NCI-H345 (cell line): ENCODE results near the gene PRKCA.

Experiments used
- DNase-seq: peaks from one replicate; lab custom pipeline; 2025; lab: John Stamatoyannopoulos, UW

PRKCA gene

GRCh38 chr17:66839616-66840015, 537.2 kb downstream of the PRKCA start:
- DNase-seq: no peak

- no peak for DNase-seq
Observed at GRCh38 chr17:66840061-66840460, 537.6 kb downstream of the PRKCA start.

GRCh38 chr17:66841328-66841727, 538.9 kb downstream of the PRKCA start:
- no peak for DNase-seq

GRCh38 chr17:66841744-66842143, 539.3 kb downstream of the PRKCA start:
- no peak for DNase-seq

DNA sequence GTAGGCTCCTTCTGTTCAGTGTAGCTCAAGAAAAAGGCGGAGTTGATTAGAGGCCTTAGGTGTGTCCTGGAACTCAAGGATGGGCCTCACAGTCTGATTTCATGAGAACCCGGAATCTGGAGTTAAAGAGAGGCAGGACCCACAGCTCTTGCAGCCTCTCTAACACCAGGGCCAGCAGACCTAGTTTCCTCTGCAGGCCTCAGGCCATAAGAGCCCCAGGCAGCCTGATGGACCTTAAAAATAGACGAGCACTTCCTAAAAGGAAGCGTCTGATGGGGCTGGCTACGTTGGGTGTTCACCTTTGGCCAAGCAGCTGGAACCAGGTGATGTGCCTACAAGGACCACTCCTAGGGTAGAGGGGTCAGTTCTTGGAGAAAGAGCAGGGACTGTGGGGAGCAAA, 540.1 kb downstream of the PRKCA start:
- DNase-seq: no peak

GRCh38 chr17:66842959-66843358, 540.5 kb downstream of the PRKCA start:
- DNase-seq: no peak

- DNase-seq: peak; percentile 12
Observed at GRCh38 chr17:66843627-66844026, 541.2 kb downstream of the PRKCA start.

DNA sequence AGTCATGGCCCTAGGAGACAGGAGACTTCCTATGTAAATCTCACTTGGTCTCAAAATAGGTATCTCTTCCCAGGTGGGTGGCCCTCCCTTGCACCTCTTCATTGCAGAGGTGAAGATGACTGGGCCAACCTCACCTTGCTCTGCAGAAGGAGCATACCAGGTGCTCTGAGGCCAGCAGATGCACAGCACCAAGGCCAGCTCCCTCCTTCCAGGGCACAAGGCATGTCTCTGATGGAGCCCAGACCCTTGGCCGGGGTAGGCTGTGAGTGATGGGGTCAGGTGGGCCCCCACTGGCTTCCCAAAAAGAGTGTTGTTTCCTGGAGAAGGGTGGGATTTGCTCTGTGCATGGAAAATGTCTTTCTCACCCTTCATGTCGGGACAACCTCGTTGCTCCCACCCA, 545.3 kb downstream of the PRKCA start:
- DNase-seq: no peak

DNA sequence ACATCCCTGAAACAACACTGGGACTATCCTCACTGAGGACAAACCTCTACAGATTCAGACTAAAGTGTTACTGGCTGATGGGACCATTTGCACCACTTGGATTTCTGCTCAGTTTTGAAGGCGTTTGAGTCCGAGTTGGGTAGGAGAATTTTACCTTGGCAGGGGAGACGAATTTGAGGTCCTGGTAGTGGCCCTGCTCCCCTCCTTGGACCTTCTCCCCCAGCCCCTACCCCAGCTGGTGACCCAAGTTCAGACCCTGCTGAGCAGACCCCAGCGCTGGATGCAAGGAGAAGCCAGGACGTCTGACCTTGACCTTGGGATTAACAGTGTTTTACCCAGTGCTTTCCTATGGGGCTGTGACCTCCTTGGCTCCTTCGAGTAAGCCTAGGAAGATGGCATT, 546.1 kb downstream of the PRKCA start:
- DNase-seq: no peak

GRCh38 chr17:66849032-66849655, 546.7 kb downstream of the PRKCA start:
- DNase-seq: no peak

GRCh38 chr17:66849851-66850580, 547.6 kb downstream of the PRKCA start:
- no peak for DNase-seq

DNA sequence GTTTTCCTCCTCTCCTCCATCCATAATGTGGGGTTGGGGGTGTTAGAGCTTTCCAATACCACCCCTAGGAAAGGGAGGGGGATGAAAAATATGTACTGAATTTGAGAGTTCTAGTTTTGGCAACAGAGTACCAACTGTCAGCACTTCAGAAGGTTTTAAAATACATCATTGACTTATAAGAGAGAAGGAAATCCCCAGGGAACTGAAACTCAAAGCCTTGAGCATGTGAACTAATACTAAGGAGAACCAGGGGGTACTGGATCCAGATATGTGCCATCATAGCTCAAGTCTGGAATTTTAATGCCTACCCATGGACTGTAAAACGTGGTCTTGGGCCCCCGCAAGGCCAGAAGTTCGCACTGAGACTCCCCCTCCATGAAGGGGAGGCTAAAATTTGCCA, 548.3 kb downstream of the PRKCA start:
- DNase-seq: no peak

DNA sequence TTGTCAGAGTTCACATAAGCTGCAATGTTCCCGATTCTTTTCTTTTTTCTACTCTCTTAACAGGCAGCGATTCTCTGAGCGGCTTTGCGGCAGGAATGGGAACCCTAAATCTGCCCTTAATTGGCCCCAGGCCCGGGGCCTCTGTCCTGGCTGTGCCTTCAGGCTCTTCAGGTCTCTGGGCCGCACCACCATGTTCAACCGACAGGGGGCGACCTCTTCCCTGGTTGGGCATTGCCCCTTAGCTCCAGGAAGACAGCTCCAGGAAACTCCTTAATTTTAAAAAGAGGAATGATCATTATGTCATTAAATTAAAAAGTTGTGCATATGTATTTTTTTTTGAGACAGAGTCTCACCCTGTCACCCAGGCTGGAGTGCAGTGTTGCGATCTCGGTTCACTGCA, 552.8 kb downstream of the PRKCA start:
- no peak for DNase-seq

- no peak for DNase-seq
Observed at GRCh38 chr17:66858226-66859083, 556.0 kb downstream of the PRKCA start.

DNA sequence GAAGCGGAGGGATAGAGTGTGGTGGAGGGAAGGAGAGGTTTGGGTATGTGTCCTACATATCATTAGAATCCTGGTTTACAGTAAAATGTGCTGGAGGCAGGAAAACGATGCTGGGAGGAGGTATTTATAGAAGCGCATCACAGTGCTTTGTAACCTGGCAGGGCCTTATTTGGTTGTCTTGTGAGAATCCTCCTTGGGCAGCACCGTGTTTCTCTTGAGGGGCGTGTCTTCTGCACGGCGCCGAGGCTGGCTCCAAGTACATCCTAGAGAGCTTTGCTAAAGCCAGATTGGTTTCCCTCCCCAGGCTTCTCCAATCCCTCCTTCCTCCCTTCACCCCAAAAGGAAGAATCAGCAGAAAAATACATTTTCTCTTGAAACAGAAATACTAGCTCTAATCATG, 556.9 kb downstream of the PRKCA start:
- DNase-seq: no peak

DNA sequence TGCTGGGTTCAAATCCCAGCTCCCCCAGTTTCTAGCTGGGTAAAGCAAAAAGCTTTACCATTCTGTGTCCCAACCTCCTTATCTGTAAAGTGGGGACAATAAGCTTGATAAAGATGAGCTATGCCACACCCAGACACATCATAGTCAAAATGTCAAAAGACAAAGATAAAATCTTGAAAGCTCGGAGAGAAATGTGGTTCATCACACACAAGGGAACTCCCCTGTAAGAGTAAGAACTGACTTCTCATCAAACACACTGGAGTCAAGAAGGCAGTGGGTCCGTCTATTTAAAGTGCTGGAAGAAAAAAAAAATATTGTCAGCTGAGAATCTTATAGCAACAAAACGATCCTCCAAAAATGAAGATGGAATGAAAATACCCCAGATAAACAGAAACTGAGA, 557.8 kb downstream of the PRKCA start:
- no peak for DNase-seq
